SK-N-SH treated with all-trans-retinoic acid at 6 μM for 48 hours (cell line): ENCODE results near the gene GSG1L.

Experiments used
- ATAC-seq: fragments of 200-7000 bp; cut with Tn5 transposase; 3 replicates; pipeline ENCODE4 v1.9.1; 2020; ENCODE audit warnings: mild to moderate bottlenecking, moderate library complexity
- ARNTL ChIP-seq: fragments of 450-650 bp; formaldehyde crosslinking; IDR thresholded peaks from 2 replicates; pipeline ENCODE4 v1.5.0; 2020; ENCODE audit warnings: low read depth, mild to moderate bottlenecking, moderate library complexity, borderline replicate concordance
- BACH2 ChIP-seq: fragments of 250-450 bp; sonication (Bioruptor Pico); IDR thresholded peaks from 2 replicates; pipeline ENCODE4 v1.9.0; 2021; ENCODE audit warnings: mild to moderate bottlenecking, borderline replicate concordance
- CREB5 ChIP-seq: fragments of 250-450 bp; sonication (Bioruptor Pico); IDR thresholded peaks from 2 replicates; pipeline ENCODE4 v1.5.1; 2020; ENCODE audit warnings: low read depth, mild to moderate bottlenecking, moderate library complexity
- CSRNP3 ChIP-seq: fragments of 250-450 bp; sonication (Bioruptor Pico); IDR thresholded peaks from 2 replicates; pipeline ENCODE4 v1.5.1; 2021; ENCODE audit warnings: mild to moderate bottlenecking, moderate library complexity
- ESRRG ChIP-seq: fragments of 250-450 bp; sonication (Bioruptor Pico); IDR thresholded peaks from 2 replicates; pipeline ENCODE4 v1.6.1; 2021; ENCODE audit warnings: mild to moderate bottlenecking
- GLIS3 ChIP-seq: fragments of 250-450 bp; sonication (Bioruptor Pico); IDR thresholded peaks from 2 replicates; pipeline ENCODE4 v1.5.0; 2020; ENCODE audit warnings: mild to moderate bottlenecking, moderate library complexity
- ISL1 ChIP-seq: fragments of 250-450 bp; sonication (Bioruptor Pico); IDR thresholded peaks from 2 replicates; pipeline ENCODE4 v2.1.2; 2022; ENCODE audit warnings: mild to moderate bottlenecking, moderate library complexity
- PATZ1 ChIP-seq: fragments of 250-450 bp; sonication (Bioruptor Pico); IDR thresholded peaks from 2 replicates; pipeline ENCODE4 v1.8.0; 2020; ENCODE audit warnings: mild to moderate bottlenecking, moderate library complexity, borderline replicate concordance
- POU6F1 ChIP-seq: fragments of 250-450 bp; sonication (Bioruptor Pico); IDR thresholded peaks from 2 replicates; pipeline ENCODE4 v1.8.0; 2021; ENCODE audit warnings: low read depth, mild to moderate bottlenecking, moderate library complexity, borderline replicate concordance
- PPARA ChIP-seq: fragments of 250-450 bp; sonication (Bioruptor Pico); IDR thresholded peaks from 2 replicates; pipeline ENCODE4 v1.5.0; 2020; ENCODE audit warnings: mild to moderate bottlenecking, borderline replicate concordance
- RARB ChIP-seq: fragments of 250-450 bp; sonication (Bioruptor Pico); IDR thresholded peaks from 2 replicates; pipeline ENCODE4 v1.8.0; 2021; ENCODE audit warnings: mild to moderate bottlenecking, moderate library complexity
- SNAI2 ChIP-seq: fragments of 250-450 bp; sonication (Bioruptor Pico); IDR thresholded peaks from 2 replicates; pipeline ENCODE4 v1.5.0; 2020; ENCODE audit warnings: mild to moderate bottlenecking, moderate library complexity
- TCF4 ChIP-seq: fragments of 250-450 bp; sonication (Bioruptor Pico); IDR thresholded peaks from 2 replicates; pipeline ENCODE4 v1.8.0; 2021; ENCODE audit warnings: mild to moderate bottlenecking, moderate library complexity, borderline replicate concordance
- TSHZ2 ChIP-seq: fragments of 250-450 bp; sonication (Bioruptor Pico); IDR thresholded peaks from 2 replicates; pipeline ENCODE4 v1.5.0; 2020; ENCODE audit warnings: mild to moderate bottlenecking, moderate library complexity
- ZC3H10 ChIP-seq: fragments of 250-450 bp; sonication (Bioruptor Pico); IDR thresholded peaks from 2 replicates; pipeline ENCODE4 v1.5.1; 2021; ENCODE audit warnings: mild to moderate bottlenecking, moderate library complexity
- ZFP3 ChIP-seq: fragments of 250-450 bp; sonication (Bioruptor Pico); IDR thresholded peaks from 2 replicates; pipeline ENCODE4 v1.5.0; 2020; ENCODE audit warnings: mild to moderate bottlenecking, moderate library complexity
- ZFP30 ChIP-seq: fragments of 450-650 bp; formaldehyde crosslinking; IDR thresholded peaks from 2 replicates; pipeline ENCODE4 v1.5.0; 2022; ENCODE audit warnings: mild to moderate bottlenecking, moderate library complexity
- ZNF565 ChIP-seq: fragments of 450-650 bp; formaldehyde crosslinking; conservative IDR thresholded peaks from 2 replicates; pipeline ENCODE4 v1.5.0; 2020; ENCODE audit warnings: low read depth, mild to moderate bottlenecking, moderate library complexity
- ZNF70 ChIP-seq: fragments of 450-650 bp; formaldehyde crosslinking; IDR thresholded peaks from 2 replicates; pipeline ENCODE4 v1.5.0; 2020; ENCODE audit warnings: mild to moderate bottlenecking, moderate library complexity
- ZNF8 ChIP-seq: fragments of 450-650 bp; formaldehyde crosslinking; IDR thresholded peaks from 2 replicates; pipeline ENCODE4 v1.5.0; 2020; ENCODE audit warnings: mild to moderate bottlenecking, moderate library complexity

The GSG1L gene

GRCh38 chr16:27772093-27772825 is 291.3 kb downstream of the GSG1L start:
- no peak for ATAC-seq
- TF ChIP-seq GLIS3 (CRISPR knock-in tag) (no peak), CSRNP3 (no peak), ISL1 (CRISPR knock-in tag) (no peak), BACH2 (CRISPR knock-in tag) (no peak), CREB5 (CRISPR knock-in tag) (no peak), PATZ1 (CRISPR knock-in tag) (no peak), ZNF8 (no peak), ZNF565 (CRISPR knock-in tag) (no peak), ZNF70 (CRISPR knock-in tag) (no peak), ESRRG (CRISPR knock-in tag) (no peak), RARB (no peak), TCF4 (CRISPR knock-in tag) (no peak), PPARA (CRISPR knock-in tag) (no peak), POU6F1 (CRISPR knock-in tag) (no peak), ZFP30 (CRISPR knock-in tag) (no peak)

- no peak for ATAC-seq
- TF ChIP-seq GLIS3 (CRISPR knock-in tag), result no peak
- no peak for TF ChIP-seq ISL1 (CRISPR knock-in tag)
- TF ChIP-seq TSHZ2 (CRISPR knock-in tag), result no peak
- no peak for TF ChIP-seq ZFP3 (CRISPR knock-in tag)
- no peak for TF ChIP-seq CSRNP3
- no peak for TF ChIP-seq TCF4 (CRISPR knock-in tag)
- no peak for TF ChIP-seq ZNF8
- no peak for TF ChIP-seq PATZ1 (CRISPR knock-in tag)
- no peak for TF ChIP-seq RARB
- TF ChIP-seq ARNTL (CRISPR knock-in tag), result no peak
- no peak for TF ChIP-seq SNAI2 (CRISPR knock-in tag)
- TF ChIP-seq ZC3H10 (CRISPR knock-in tag), result no peak
- TF ChIP-seq ZNF70 (CRISPR knock-in tag), result no peak
Measured at GRCh38 chr16:27771201-27771910, 292.2 kb downstream of the GSG1L start.
